SK-N-SH (cell line): ENCODE measurements around the gene PAPLN.

Experiments
- CHD2 ChIP-seq: fragments of 150-350 bp; IDR thresholded peaks from 2 replicates; pipeline ENCODE4 v1.6.1; 2018; ENCODE audit warnings: low read length; ENCODE audit not compliant: partially characterized antibody
- NRF1 ChIP-seq: IDR thresholded peaks from 2 replicates; pipeline ENCODE4 v1.6.1; 2012; ENCODE audit warnings: low read depth, mild to moderate bottlenecking, low read length
- RCOR1 ChIP-seq: fragments of 150-350 bp; IDR thresholded peaks from 2 replicates; pipeline ENCODE4 v1.6.1; 2017; ENCODE audit warnings: antibody characterized with exemption, low read length
- TCF12 ChIP-seq: IDR thresholded peaks from 2 replicates; pipeline ENCODE4 v1.4.0; 2012
- TF ChIP-seq, protein P1 (sequence below): fragments of 200-600 bp; sonication (generic); IDR thresholded peaks from 2 replicates; pipeline ENCODE4 v1.6.1; 2017; ENCODE audit warnings: antibody characterized with exemption, mild to moderate bottlenecking, moderate library complexity

- TF ChIP-seq TCF12 (no peak), RCOR1 (no peak), NRF1 (no peak), CHD2 (no peak)
- TF ChIP-seq, protein P1, sequence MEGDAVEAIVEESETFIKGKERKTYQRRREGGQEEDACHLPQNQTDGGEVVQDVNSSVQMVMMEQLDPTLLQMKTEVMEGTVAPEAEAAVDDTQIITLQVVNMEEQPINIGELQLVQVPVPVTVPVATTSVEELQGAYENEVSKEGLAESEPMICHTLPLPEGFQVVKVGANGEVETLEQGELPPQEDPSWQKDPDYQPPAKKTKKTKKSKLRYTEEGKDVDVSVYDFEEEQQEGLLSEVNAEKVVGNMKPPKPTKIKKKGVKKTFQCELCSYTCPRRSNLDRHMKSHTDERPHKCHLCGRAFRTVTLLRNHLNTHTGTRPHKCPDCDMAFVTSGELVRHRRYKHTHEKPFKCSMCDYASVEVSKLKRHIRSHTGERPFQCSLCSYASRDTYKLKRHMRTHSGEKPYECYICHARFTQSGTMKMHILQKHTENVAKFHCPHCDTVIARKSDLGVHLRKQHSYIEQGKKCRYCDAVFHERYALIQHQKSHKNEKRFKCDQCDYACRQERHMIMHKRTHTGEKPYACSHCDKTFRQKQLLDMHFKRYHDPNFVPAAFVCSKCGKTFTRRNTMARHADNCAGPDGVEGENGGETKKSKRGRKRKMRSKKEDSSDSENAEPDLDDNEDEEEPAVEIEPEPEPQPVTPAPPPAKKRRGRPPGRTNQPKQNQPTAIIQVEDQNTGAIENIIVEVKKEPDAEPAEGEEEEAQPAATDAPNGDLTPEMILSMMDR: no peak
Observed at GRCh38 chr14:73272393-73272792, 35.1 kb downstream of the PAPLN start.
